ENCODE results near the gene FAM89A.
"Not testable (repeated sequence)": the region's sequence is repeated elsewhere in the genome, so short reads cannot be mapped to it uniquely, and the experiment has no call there.

FAM89A gene

GRCh38 chr1:231028682-231029081 lies 11.4 kb downstream of the FAM89A start:
- H3K4me3 ChIP-seq (ENCODE audit: low read depth, low read length): no peak overlapping the region
- no peak for TF ChIP-seq CTCF (IDR thresholded peaks at IDR 0.05; ENCODE audit: low read depth, low read length)

- TF ChIP-seq CTCF (IDR thresholded peaks at IDR 0.05; ENCODE audit: low read depth, low read length): no peak
- no peak overlapping the region for H3K4me3 ChIP-seq (ENCODE audit: low read depth, low read length)
Measured at GRCh38 chr1:231027971-231028370, 12.1 kb downstream of the FAM89A start.

- TF ChIP-seq CTCF (IDR thresholded peaks at IDR 0.05; ENCODE audit: low read depth, low read length): no peak
- H3K4me3 ChIP-seq (ENCODE audit: low read depth, low read length): no peak overlapping the region
Measured at GRCh38 chr1:231027136-231027925, 12.7 kb downstream of the FAM89A start.

GRCh38 chr1:231026576-231026975 lies 13.5 kb downstream of the FAM89A start:
- no peak overlapping the region for H3K4me3 ChIP-seq (ENCODE audit: low read depth, low read length)
- TF ChIP-seq CTCF (IDR thresholded peaks at IDR 0.05; ENCODE audit: low read depth, low read length): no peak

- TF ChIP-seq CTCF (IDR thresholded peaks at IDR 0.05; ENCODE audit: low read depth, low read length): no peak
- H3K4me3 ChIP-seq (ENCODE audit: low read depth, low read length): no peak overlapping the region
Measured at GRCh38 chr1:231023150-231023549, 16.9 kb downstream of the FAM89A start.

DNA sequence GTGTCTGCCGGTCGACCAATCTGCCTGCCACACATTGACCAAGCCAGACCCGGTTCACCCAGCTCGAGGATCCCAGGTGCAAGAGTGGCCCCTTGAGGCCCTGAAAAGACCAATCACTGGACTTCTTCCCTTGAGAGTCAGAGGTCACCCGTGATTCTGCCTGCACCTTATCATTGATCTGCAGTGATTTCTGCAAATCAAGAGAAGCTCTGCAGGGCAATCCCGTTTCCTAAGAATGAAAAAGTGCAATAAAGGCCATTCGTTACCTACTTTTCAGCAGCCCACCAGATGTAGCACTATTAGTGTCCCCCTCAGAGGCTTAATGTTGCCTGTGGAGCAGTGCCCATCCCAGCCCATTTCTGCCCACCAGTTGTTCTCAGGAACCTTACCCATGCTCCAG lies 17.5 kb downstream of the FAM89A start:
- not testable (repeated sequence) for H3K4me3 ChIP-seq (ENCODE audit: low read depth, low read length)

- H3K4me3 ChIP-seq (ENCODE audit: low read depth, low read length): no peak overlapping the region
- TF ChIP-seq CTCF (IDR thresholded peaks at IDR 0.05; ENCODE audit: low read depth, low read length): no peak
Measured at GRCh38 chr1:231021540-231022031, 18.5 kb downstream of the FAM89A start.

GRCh38 chr1:231020816-231021215 lies 19.2 kb downstream of the FAM89A start:
- TF ChIP-seq CTCF (IDR thresholded peaks at IDR 0.05; ENCODE audit: low read depth, low read length): no peak
- no peak overlapping the region; the same call in 1 of the 2 replicates for H3K4me3 ChIP-seq (ENCODE audit: low read depth, low read length)
